ENCODE measurements around the gene TRIM29. TPM values are rescaled to one million over a fixed set of nuclear protein-coding genes. Genes with fewer than 3 reads are reported as not detected.

Gene TRIM29
- total RNA-seq, 1 experiment from 2014 or later, result 0.17 TPM

DNA sequence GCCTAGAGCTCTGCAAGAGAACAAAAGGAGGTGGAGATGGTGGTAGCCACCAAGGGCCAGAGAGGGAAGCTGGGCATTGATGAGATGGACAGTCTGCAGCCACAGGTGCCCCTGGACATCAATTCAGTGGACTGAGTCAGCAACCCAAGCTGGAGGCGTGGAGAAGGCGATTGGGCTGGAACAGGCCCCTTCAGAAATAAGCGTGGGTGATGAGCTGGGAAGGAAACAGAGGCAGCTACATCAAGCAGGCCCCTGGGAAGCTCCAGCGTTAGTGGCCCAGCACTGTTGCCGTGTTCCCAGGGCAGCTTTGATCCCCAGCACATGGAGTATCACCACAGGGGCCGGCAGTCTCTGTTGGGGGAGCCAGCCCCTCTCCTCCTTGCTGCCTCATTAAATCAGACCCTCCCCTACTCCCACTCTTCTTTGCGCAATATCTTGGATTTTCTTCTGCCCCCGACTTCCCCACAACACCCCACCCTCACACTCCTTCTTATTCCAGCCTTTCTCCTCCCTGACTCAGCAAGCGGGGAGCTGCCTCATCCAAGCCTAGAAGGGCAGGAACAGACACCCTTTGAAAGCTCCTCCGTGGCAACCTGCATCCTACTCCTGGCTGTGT is 41.3 kb upstream of the TRIM29 start:
- peaks cover 3% of the 10 kb centered on the region for H3K27me3 ChIP-seq (ENCODE audit: control insufficient read depth, insufficient read depth, low read length)
- H3K4me3 ChIP-seq (ENCODE audit: insufficient read depth, low read depth, low read length), result no peak overlapping the region
- no peaks in the 10 kb centered on the region for H3K36me3 ChIP-seq (replicated peaks; ENCODE audit: control insufficient read depth, insufficient read depth, low read length)
- DNase-seq, result no peak

DNA sequence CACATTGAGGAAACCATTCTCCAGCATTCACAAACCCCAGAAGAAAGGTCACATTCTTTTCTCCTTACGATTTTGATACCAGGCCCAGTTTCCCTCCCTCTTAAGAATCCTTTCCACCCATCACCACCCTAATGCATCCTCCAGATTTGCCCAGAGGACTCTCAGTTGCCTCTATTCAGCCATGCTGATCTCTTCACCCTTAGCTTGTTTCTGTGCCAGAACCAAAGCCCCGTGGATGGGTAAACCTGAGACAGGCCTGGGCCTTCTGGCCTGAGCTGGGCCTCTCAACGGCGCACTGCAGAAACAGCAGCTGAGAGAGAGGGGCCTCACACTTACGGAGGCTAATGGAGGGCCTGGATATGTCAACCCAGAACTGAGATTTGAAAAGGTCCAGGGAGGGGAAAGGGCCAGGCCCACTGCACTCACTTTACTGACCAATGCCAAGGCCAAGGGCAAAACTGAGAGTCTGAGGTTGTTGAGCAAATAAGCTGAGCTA is 40.7 kb upstream of the TRIM29 start:
- Histone ChIP-seq H3K27me3 (ENCODE audit: control insufficient read depth, insufficient read depth, low read length) (peaks cover 3% of the 10 kb centered on the region), H3K4me3 (ENCODE audit: insufficient read depth, low read depth, low read length) (no peak overlapping the region), H3K36me3 (replicated peaks; ENCODE audit: control insufficient read depth, insufficient read depth, low read length) (no peaks in the 10 kb centered on the region)
- no peak for DNase-seq

DNA sequence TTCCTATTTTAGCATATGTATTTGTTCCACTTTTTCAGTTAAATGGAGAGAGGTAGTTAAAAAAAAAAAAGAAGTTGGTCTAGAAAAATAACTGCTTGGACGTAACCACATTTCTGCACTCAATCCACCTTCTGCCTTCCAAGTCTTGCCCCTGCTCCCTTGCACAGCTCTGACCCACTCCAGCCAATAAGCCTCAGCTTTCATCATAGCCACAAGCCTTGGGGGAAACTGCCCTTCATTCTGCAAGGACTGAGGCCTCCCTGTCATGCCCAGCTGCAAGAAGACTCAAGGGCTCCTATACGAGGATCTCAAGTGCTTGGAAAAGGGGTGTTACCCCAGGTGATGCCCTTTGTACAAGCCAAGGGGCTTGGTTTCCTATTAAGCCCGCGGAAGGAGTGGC is 37.0 kb upstream of the TRIM29 start:
- DNase-seq, result no peak
- no peaks in the 10 kb centered on the region for H3K36me3 ChIP-seq (replicated peaks; ENCODE audit: control insufficient read depth, insufficient read depth, low read length)
- peaks cover 22% of the 10 kb centered on the region for H3K27me3 ChIP-seq (ENCODE audit: control insufficient read depth, insufficient read depth, low read length)
- no peak overlapping the region for H3K4me3 ChIP-seq (ENCODE audit: insufficient read depth, low read depth, low read length)

DNA sequence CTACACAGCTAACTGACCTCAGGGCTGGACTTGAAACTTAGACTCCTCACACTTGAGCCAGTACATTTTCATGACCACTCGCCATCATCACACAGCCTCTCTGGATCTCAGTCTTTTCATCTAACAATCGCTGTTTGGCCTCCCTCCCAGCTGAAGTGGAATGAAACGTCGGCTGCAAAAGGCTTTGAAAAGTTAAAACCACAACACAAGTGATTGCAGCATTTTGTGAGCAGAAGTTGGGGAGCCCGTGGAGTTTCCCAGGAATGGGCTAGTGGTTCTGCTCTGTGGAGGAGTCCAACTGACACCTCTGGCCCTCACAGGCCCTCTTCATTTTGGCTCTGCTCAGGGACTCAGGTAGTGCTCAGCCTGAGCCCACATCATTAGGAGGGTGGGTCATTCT is 35.9 kb upstream of the TRIM29 start:
- DNase-seq, result no peak
- Histone ChIP-seq H3K4me3 (ENCODE audit: insufficient read depth, low read depth, low read length) (no peak overlapping the region), H3K27me3 (ENCODE audit: control insufficient read depth, insufficient read depth, low read length) (peaks cover 31% of the 10 kb centered on the region), H3K36me3 (replicated peaks; ENCODE audit: control insufficient read depth, insufficient read depth, low read length) (no peaks in the 10 kb centered on the region)

DNA sequence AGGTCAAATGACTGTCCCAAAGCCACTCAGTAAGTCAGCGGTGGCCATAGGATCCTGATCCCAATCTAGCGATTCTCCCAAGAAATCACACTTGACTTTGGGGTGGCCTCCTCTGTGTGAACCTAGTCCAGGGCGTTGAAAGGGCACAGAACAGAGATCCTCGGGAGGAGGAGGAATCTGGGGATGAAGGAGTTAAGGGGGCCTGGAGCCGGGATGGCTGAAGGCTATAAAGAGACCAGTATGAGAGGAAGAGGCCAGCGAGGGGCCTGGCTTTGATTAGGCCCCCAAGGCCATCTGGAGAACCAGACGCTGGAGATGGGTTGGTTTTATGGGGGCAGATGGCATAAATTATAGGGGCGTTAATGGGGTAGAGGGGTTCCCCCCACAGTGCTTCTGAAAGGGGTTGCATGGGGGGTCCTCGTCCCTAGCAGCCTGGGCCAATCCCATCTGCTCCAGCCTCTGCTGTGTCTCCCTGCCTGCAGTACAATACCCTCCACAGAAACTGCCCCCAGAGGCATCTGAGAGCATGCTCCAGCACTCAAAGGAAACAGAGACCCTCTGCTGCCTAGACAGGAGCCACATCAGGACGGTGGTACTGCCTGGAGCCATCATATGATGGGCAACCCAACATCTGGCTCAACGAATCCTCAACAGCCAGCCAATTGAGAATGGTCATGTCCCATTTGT is 35.2 kb upstream of the TRIM29 start:
- no peak for DNase-seq
- no peaks in the 10 kb centered on the region for H3K36me3 ChIP-seq (replicated peaks; ENCODE audit: control insufficient read depth, insufficient read depth, low read length)
- no peak overlapping the region for H3K4me3 ChIP-seq (ENCODE audit: insufficient read depth, low read depth, low read length)
- H3K27me3 ChIP-seq (ENCODE audit: control insufficient read depth, insufficient read depth, low read length), result peaks cover 37% of the 10 kb centered on the region

DNA sequence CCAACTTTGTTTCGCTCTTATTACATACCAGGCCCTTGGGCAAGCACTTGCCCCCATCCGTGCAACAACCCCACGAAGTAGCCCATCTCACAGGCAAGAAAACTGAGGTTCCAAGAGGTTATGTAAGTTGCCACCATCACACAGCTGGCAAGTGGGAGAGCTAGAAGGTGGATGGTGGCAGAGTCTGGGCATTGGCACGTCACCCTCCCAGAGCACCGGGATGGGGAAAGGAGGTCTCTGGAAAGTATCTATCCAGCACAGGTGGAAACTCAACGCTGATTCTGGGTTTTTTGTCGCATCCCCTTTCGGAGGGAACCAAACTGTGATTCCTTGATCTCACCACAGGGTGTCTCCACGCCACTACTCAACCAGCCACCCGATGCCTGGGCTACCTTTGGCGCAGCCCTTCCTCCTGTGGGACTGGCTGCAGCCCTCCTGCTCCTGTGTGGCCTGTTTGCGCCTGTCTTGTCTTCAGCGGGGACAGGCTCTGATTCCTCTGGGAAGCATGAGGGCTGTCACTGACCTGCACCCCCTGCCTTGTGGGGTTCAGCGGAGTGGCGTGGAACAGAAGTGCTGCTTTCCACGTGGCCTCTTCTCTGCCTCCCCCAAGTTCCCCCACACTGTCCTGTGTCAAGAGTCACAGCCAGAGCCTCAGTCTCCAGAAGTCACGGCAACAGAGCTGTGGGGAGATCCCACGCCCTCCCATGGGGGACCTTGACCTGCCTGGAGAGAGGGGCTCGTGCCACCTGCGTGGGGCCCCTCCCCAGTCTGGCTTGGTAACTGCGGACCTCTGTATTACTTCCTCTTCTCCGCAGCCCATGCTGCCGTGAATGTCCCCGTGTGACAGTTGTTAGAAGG is 34.4 kb upstream of the TRIM29 start:
- Histone ChIP-seq H3K4me3 (ENCODE audit: insufficient read depth, low read depth, low read length) (no peak overlapping the region), H3K36me3 (replicated peaks; ENCODE audit: control insufficient read depth, insufficient read depth, low read length) (no peaks in the 10 kb centered on the region), H3K27me3 (ENCODE audit: control insufficient read depth, insufficient read depth, low read length) (peaks cover 45% of the 10 kb centered on the region)
- peak; percentile 89 for DNase-seq

DNA sequence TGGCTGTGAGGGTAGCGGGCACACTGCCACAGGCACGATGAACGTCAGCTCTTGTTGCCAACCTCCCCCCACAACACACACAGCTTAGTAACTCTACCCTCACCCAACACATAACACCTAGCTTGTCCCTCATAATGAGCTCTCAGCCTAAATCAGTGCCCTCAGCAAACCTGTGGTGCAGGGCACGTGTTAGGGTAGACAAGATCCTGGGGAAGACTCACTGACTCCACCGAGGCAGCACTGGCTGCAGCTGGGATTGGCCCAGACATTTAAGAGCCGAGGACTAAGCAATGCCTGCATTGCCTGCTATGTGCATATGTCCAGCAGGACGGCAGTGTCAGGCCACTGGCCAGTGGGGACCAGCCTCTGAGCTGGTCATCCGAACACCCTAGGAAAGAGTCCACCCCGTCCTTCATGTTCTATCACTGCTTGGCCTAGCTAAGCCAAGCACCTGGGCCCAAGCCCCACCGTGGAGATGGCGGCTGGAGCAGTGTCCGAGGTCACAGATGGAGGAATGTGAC is 32.9 kb upstream of the TRIM29 start:
- Histone ChIP-seq H3K4me3 (ENCODE audit: insufficient read depth, low read depth, low read length) (no peak overlapping the region), H3K27me3 (ENCODE audit: control insufficient read depth, insufficient read depth, low read length) (peaks cover 57% of the 10 kb centered on the region), H3K36me3 (replicated peaks; ENCODE audit: control insufficient read depth, insufficient read depth, low read length) (no peaks in the 10 kb centered on the region)
- DNase-seq, result no peak

DNA sequence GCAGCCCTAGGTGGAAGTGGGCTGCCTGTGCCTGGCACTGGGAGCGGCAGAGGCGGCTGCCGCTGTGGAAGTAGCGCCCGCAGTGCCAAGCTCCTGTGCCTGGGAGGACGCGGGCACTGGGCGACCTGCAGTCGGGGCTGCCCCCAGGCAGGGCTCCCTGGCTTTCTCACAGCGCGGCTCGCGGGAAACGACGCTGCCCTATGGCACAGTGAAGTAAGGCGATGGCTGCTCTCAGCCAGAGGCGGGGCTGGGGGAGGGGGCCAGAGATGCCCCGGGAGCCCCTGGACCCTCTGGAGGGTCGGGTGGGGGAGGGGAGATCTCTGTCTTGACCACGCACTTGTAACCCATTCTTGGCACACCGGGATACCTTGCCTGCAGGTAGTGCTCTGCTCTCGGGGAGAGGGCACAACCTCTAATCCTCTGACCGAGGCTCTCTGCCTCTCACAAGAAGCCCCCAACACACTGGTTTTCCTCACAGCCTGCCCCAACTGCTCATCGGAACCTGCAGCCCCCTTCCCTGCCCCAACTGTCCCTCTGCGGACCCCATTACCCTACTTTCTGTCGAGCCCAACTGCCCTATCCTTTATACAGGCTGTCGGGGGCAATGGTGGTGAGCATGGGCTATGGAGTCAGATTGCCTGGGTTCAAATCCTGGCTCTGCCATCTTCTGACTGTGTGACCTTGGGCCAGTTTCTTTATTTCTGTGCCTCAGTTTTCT is 32.2 kb upstream of the TRIM29 start:
- DNase-seq, result no peak
- Histone ChIP-seq H3K36me3 (replicated peaks; ENCODE audit: control insufficient read depth, insufficient read depth, low read length) (no peaks in the 10 kb centered on the region), H3K4me3 (ENCODE audit: insufficient read depth, low read depth, low read length) (no peak overlapping the region), H3K27me3 (ENCODE audit: control insufficient read depth, insufficient read depth, low read length) (peaks cover 55% of the 10 kb centered on the region)

DNA sequence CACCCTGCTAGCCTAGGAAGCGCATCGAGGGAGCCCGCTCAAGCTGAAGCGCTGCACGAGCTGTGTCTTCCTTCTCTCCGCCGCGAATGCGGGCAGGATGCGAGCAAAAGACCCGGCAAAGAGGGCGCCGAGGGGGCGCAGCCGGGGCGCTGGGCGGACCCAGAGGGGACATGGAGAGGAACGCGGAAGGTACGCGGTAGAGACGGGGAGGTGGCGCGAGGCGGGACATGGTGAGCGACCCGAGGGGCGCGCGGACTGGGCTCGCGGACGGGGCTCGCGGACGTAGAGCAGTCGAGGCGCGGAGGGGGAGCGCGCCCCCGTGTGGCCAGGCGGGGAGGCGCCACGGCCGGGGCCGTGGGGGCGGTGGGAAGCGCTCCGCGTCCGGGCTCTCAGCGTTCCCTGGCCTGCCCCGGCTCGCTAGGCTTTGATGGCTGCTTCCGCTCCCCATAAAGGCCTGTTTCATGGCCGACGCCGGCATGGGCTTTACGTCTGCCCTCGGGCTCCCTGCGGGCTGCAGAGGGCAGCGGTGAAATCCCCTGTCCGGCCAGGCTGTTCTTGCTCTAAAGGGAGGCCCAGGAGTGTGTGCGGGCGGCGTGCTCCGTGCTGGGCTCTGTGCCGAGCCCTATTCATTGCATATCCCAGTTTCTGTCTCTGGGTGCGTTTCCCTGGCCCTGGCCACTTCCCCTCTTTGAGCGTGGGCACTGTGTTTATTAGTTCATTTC is 31.2 kb upstream of the TRIM29 start:
- peak overlapping the region; percentile 59 for H3K4me3 ChIP-seq (ENCODE audit: insufficient read depth, low read depth, low read length)
- peaks cover 53% of the 10 kb centered on the region for H3K27me3 ChIP-seq (ENCODE audit: control insufficient read depth, insufficient read depth, low read length)
- DNase-seq, result peak; percentile 96
- no peaks in the 10 kb centered on the region for H3K36me3 ChIP-seq (replicated peaks; ENCODE audit: control insufficient read depth, insufficient read depth, low read length)

DNA sequence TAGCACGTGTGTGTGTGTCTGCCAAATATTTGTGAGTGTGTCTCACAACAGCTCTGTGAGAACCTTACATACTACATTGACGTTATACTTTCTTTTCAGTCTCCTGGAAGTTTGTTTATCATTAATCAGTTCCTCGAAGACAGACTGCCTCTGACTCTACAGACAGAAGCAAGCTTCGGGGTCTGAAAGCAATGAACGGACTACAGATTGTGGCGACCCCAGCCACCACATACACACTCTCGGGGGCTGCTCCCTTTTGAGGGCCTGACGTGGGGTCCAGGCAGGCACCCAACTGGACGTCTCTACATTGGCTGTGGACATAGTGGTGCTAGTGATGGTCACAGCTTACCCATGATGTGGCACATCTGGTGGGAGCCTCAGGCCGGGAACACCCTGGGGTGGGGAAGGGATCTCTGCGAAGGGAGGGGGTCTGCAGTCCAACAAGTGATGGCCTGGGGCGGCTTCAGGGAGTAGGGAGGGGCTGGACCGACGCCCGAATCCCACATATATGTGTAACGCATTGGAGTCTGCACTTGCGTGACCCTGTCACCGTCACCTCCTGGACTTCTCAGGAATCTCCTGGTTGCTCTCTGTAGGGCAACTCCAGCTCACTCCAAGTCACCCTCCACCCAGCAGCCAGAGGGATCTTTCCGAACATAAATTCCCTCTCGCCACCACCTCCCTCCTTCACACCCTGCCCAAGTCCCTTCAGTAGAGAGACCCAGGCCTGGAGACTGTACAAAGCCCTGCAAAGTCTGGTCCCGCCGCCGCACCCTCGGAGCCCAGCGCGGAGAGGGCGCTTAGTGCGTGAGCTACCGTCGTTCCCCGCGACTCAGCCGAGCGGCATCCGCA is 30.4 kb upstream of the TRIM29 start:
- H3K27me3 ChIP-seq (ENCODE audit: control insufficient read depth, insufficient read depth, low read length), result peaks cover 53% of the 10 kb centered on the region
- no peak for DNase-seq
- H3K4me3 ChIP-seq (ENCODE audit: insufficient read depth, low read depth, low read length), result peak overlapping the region; percentile 59
- no peaks in the 10 kb centered on the region for H3K36me3 ChIP-seq (replicated peaks; ENCODE audit: control insufficient read depth, insufficient read depth, low read length)

DNA sequence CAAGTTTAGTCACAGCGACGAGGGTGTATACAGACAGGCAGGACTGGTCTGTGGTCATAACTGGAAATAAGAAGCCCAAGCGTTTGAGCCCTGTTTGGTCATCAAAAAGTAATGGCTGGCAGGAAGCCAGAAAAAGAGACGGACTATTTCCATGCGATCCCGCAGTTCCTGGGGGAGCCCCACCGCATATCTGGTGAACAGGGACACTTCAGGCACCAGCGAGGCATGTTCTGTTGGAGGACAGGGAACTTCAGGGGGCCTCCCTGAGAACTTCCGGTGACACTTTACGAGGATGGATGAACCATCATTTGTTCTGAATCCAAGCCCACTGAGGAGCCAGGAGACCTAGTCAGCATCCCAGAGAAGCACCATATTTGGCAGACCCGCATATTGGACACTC is 29.7 kb upstream of the TRIM29 start:
- no peak for DNase-seq
- Histone ChIP-seq H3K36me3 (replicated peaks; ENCODE audit: control insufficient read depth, insufficient read depth, low read length) (no peaks in the 10 kb centered on the region), H3K4me3 (ENCODE audit: insufficient read depth, low read depth, low read length) (no peak overlapping the region), H3K27me3 (ENCODE audit: control insufficient read depth, insufficient read depth, low read length) (peaks cover 52% of the 10 kb centered on the region)

DNA sequence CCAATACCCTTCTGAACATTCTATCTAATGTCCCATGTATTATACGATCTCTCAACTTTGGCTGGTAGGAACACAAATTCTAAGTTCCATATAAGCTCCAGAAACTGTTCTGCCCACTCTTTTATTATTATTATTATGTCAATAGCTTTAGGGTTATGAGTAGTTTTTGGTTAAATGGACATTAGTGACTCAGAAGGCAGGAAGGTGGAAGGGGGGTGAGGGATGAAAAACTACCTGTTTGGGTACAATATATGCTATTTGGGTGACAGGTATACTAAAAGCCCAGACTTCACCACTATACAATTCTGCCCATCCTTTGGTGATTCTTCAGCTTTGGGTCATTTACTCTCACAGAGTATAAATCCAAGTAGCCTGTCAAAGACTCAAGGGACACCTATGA is 22.5 kb upstream of the TRIM29 start:
- no peaks in the 10 kb centered on the region for H3K36me3 ChIP-seq (replicated peaks; ENCODE audit: control insufficient read depth, insufficient read depth, low read length)
- no peak overlapping the region for H3K4me3 ChIP-seq (ENCODE audit: insufficient read depth, low read depth, low read length)
- H3K27me3 ChIP-seq (ENCODE audit: control insufficient read depth, insufficient read depth, low read length), result no peaks in the 10 kb centered on the region
- no peak for DNase-seq

DNA sequence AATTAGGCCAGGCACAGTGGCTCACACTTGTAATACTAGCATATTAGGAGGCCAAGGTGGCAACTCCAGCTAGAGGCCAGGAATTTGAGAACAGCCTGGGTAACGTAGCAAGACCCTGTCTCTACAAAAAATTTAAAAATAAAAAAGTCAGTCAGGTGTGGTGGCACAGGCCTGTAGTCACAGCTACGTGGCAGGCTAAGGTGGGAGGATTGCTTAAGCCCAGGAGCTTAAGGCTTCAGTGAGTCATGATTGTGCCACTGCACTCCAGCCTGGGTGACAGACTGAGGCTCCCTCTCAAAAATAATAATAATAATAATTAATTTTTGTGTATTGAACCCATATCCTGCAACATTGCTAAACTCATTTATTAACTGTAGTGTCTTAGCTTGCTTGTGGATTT is 15.3 kb upstream of the TRIM29 start:
- Histone ChIP-seq H3K36me3 (replicated peaks; ENCODE audit: control insufficient read depth, insufficient read depth, low read length) (no peaks in the 10 kb centered on the region), H3K4me3 (ENCODE audit: insufficient read depth, low read depth, low read length) (no peak overlapping the region), H3K27me3 (ENCODE audit: control insufficient read depth, insufficient read depth, low read length) (no peaks in the 10 kb centered on the region)
- no peak for DNase-seq
